Colonic mucosa (tissue), 4 donors: ENCODE results near the gene FBXW8. TPM values are rescaled to one million over a fixed set of nuclear protein-coding genes. Genes with fewer than 3 reads are reported as not detected.

Experiments used
- DNase-seq: peaks from one replicate; pipeline ENCODE4 v3.0.0-alpha.2; 2020
- H3K27ac ChIP-seq: fragments of 200-600 bp; one replicate; pipeline ENCODE4 v1.8.0; 2021
- H3K27me3 ChIP-seq: fragments of 200-600 bp; one replicate; pipeline ENCODE4 v1.8.0; 2021
- H3K36me3 ChIP-seq: fragments of 200-600 bp; one replicate; pipeline ENCODE4 v1.8.0; 2021
- H3K4me1 ChIP-seq: fragments of 200-600 bp; one replicate; pipeline ENCODE4 v1.8.0; 2021; ENCODE audit warnings: mild to moderate bottlenecking
- H3K4me3 ChIP-seq: fragments of 200-600 bp; one replicate; pipeline ENCODE4 v1.8.0; 2021
- H3K9ac ChIP-seq, 2 donors: one replicate each; pipeline ENCODE4 v1.7.0; 2013; ENCODE audit warnings: control low read depth in 2 of 2, low read depth in 2 of 2, low read length in 2 of 2
- H3K9me3 ChIP-seq: fragments of 200-600 bp; one replicate; pipeline ENCODE4 v1.8.0; 2021
- CTCF ChIP-seq: fragments of 200-600 bp; IDR thresholded peaks from one replicate; pipeline ENCODE4 v1.8.0; 2022; ENCODE audit warnings: antibody characterized with exemption, mild to moderate bottlenecking
- intact Hi-C: fragments of 100-400 bp; cut with DNase I; formaldehyde crosslinking; loops from one replicate; pipeline ENCODE4 v1.14.1; 2022
- total RNA-seq, 2 donors: library from RNA; stranded (reverse); fragmentation: NEBNext Ultra II Directional in 1 of 2; extraction: Animal tissue kit (Norgen Biotek cat#: 25700) in 1 of 2; gene quantifications; one replicate each; pipeline ENCODE4 v1.2.1, GENCODE V29; 2021
- donor health status: healthy.
- donor health status: DM: no; HTN: no; CAD: no.
- donor health status: DM: no; HTN: no; CAD: no.

The FBXW8 gene
- total RNA-seq, 2 donors from 2014 or later, result 11.1 to 13.7 TPM

- H3K27me3 ChIP-seq, result no peaks in the 10 kb centered on the region
- H3K4me3 ChIP-seq, result no peak overlapping the region
- H3K36me3 ChIP-seq, result no peaks in the 10 kb centered on the region
- intact Hi-C loops, result no loop called here
- DNase-seq, result no peak
- no peak for TF ChIP-seq CTCF
- H3K9me3 ChIP-seq, result no peaks in the 10 kb centered on the region
- H3K9ac ChIP-seq, result no peak overlapping the region
- H3K27ac ChIP-seq, result no peak overlapping the region
- no peaks in the 10 kb centered on the region for H3K4me1 ChIP-seq
Observed at GRCh38 chr12:117044311-117044710, 133.6 kb downstream of the FBXW8 start.

GRCh38 chr12:117044790-117045159, 134.0 kb downstream of the FBXW8 start:
- Histone ChIP-seq H3K4me1 (no peaks in the 10 kb centered on the region), H3K9ac (no peak overlapping the region), H3K4me3 (no peak overlapping the region), H3K27me3 (no peaks in the 10 kb centered on the region), H3K36me3 (no peaks in the 10 kb centered on the region), H3K27ac (no peak overlapping the region), H3K9me3 (no peaks in the 10 kb centered on the region)
- TF ChIP-seq CTCF, result no peak
- intact Hi-C loops, result no loop called here
- no peak for DNase-seq

GRCh38 chr12:117045160-117046010, 134.6 kb downstream of the FBXW8 start:
- no peaks in the 10 kb centered on the region for H3K9me3 ChIP-seq
- no peak for TF ChIP-seq CTCF
- H3K27me3 ChIP-seq, result no peaks in the 10 kb centered on the region
- DNase-seq, result no peak
- H3K36me3 ChIP-seq, result no peaks in the 10 kb centered on the region
- no peak overlapping the region for H3K4me3 ChIP-seq
- no peak overlapping the region for H3K27ac ChIP-seq
- intact Hi-C loops, result no loop called here
- H3K4me1 ChIP-seq, result no peaks in the 10 kb centered on the region
- peak overlapping the region in 1 of 2 donors; percentile 12 for H3K9ac ChIP-seq

- no peaks in the 10 kb centered on the region for H3K27me3 ChIP-seq
- no peak for DNase-seq
- intact Hi-C loops, result no loop called here
- no peak for TF ChIP-seq CTCF
- H3K36me3 ChIP-seq, result no peaks in the 10 kb centered on the region
- no peaks in the 10 kb centered on the region for H3K4me1 ChIP-seq
- H3K9ac ChIP-seq, result no peak overlapping the region
- no peak overlapping the region for H3K27ac ChIP-seq
- H3K4me3 ChIP-seq, result no peak overlapping the region
- no peaks in the 10 kb centered on the region for H3K9me3 ChIP-seq
Observed at GRCh38 chr12:117046011-117046369, 135.2 kb downstream of the FBXW8 start.

- Histone ChIP-seq H3K4me1 (no peaks in the 10 kb centered on the region), H3K27ac (no peak overlapping the region), H3K36me3 (no peaks in the 10 kb centered on the region), H3K27me3 (no peaks in the 10 kb centered on the region), H3K9ac (no peak overlapping the region), H3K9me3 (no peaks in the 10 kb centered on the region), H3K4me3 (no peak overlapping the region)
- no peak for DNase-seq
- intact Hi-C loops, result no loop called here
- no peak for TF ChIP-seq CTCF
Observed at GRCh38 chr12:117046425-117046824, 135.7 kb downstream of the FBXW8 start.
